TTC549 (cell line): ENCODE results near the gene RFC2.
"Not testable (repeated sequence)": the region's sequence is repeated elsewhere in the genome, so short reads cannot be mapped to it uniquely, and the experiment has no call there.

ENCODE experiments used
- FAIRE-seq: peaks from 2 replicates; lab custom pipeline; 2012; peaks lifted over from hg19 to GRCh38; lab: Jason Lieb, UNC

The RFC2 gene

DNA sequence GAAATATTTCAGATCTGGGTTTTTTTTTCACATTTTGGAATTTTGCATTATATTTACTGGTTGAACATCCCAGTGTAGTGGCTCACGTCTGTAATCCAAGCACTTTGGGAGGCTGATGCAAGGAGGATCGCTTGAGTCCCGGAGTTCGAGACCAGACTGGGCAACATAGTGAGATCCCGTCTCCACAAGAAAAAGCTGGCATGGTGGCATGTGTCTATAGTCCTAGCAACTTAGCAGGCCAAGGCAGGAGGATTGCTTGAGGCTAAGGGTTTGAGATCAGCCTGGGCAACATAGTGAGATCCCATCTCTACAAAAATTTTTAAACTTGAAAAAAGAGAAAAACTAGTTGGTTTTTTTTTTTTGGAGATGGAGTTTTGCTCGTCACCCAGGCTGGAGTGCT lies 6.0 kb downstream of the RFC2 start:
- no peak for FAIRE-seq

DNA sequence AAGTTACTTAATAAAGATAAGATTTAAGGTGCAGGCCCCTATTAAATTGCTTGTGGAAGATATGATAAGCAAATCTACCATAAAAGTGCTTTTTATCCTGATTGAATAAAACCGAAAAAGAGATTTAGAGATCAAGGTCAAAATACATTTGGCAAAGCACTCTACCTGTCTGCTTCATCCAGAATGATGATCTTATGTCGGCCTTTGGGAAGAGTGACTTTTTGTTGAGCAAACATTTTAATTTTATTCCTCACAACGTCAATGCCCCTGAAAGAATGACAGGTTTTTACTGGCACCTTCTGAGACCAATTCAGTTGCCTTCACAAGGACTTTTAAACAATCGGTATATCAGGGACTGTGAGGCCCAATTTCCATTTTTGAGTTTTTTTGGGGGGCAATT lies 7.7 kb downstream of the RFC2 start:
- no peak for FAIRE-seq

DNA sequence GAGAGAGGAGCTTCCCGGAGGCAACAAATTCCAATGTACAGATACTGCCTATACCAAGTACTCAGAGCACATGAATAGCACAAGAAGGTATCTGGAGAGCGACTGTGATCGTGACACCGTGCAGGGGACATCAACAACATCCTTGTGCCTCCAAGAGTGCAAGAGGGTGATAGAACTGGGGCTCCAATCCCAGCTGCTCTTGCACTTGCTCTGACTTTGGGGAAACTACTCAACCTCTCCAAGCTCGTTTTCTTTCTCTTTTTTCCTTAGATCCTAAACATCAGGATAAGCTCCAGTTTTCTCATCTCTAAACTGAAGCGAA lies 12.1 kb downstream of the RFC2 start:
- no peak for FAIRE-seq

DNA sequence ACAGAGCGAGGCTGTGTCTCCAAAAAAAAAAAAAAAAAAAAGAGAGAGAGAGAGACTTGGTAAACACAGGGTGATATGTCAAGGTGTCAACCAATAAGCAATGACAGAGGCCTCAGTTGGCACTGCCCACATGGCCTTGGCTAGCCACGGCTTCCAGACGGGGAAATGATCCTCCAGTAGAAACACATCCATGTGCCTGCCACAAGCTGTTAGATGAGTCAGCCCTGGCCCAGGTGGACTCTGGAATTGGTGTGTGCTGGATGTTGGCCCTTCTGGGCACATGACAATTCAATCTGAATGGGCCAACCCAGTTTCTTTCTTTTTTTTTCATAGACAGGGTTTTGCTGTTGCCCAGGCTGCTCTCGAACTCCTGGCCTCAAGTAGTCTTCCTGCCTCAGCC lies 13.7 kb downstream of the RFC2 start:
- no peak for FAIRE-seq

DNA sequence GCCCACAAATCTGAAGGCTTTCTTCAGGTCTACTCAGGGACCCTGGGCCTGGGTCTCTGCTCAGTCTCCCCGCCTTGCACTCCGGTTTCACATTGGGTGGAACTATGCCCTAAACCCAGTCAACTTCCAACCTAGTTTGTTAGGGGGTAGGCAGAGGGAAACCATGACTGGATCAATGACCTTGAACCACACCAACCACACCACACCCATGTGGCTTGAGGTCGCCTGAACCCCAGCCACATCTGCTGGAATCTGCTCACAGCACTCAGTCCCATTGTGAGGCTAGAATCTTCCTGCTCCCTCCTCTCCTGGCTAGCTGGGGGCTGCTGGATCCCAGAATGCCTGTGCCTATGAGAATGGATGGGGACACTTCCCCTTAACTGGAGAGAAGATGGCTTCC lies 17.9 kb downstream of the RFC2 start:
- FAIRE-seq = no peak

DNA sequence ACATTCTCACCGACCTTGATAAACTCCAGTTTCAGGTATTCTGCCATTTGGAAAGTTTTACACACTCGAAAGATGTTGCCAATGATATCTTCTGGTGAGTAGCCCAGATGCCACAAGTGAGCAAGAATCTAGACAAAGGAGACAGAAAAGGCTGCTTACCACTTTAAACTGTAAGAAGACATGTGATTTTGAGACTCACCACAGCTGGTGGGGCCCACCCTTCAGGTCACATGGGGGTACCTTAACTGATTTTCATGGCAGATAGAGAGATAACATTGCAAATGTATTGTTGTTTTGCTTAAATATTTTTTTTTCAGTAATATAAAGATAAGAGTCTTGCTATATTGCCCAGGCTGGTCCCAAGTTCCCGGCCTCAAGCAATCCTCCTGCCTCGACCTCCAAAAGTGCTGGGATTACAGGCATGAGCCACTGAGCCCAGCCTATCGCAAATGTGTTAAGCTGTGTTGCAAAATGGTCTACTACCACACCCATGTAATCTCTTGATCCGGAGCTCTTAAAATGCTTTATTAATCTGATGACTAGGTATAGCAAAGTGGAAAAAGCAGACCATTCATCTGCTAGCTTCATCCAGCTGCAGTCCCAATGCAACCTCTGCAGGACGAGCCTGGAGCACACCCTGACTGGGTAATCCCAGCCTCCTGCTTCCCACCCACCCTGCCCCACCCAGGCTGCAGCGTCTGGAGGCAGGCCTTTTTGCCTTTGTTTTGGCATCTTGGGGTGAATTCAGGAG lies 18.5 kb downstream of the RFC2 start:
- FAIRE-seq = no peak

DNA sequence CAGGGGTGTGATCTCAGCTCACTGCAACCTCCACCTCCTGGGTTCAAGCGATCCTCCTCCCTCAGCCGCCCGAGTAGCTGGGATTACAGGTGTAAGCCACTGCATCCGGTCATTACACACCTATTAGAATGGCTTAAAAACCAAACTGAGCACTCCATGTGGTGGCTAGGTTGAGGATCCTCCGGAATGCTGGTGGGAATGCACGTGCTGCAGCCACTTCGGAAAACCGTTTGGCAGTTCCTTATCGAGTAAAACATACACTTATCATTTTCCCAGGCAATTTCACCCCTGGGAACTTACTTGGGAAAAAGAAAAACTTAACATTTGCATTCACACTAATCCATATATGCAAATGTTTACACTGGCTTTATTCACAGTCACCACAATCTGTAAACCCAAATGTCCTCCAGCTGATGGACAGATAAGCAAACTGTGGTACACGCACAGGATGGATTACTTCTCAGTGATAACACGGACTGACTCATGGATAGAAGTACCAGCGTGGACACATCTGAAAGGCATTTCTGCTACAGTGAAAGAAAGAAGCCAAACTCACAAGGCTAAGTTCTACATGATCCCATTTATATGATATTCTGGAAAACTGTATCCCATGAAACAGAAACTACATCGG lies 20.4 kb downstream of the RFC2 start:
- FAIRE-seq = no peak

DNA sequence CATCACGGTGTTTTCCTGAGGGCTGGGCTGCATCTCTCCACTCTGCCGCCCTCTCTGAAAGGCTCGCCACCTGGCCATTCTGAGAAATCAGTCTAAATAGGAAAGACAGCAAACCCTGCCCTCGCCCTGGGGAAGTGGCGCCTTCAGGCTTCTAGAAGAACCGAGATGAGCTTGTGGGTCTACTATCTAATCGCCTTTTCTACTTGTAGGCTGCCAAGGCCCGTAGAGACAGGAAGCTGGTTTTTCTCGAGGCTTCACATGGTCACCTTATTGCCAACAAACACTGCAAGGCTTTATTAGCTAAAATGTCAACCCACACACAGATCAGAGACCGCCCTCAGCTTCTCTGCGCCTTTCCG lies 23.0 kb downstream of the RFC2 start:
- no peak for FAIRE-seq

DNA sequence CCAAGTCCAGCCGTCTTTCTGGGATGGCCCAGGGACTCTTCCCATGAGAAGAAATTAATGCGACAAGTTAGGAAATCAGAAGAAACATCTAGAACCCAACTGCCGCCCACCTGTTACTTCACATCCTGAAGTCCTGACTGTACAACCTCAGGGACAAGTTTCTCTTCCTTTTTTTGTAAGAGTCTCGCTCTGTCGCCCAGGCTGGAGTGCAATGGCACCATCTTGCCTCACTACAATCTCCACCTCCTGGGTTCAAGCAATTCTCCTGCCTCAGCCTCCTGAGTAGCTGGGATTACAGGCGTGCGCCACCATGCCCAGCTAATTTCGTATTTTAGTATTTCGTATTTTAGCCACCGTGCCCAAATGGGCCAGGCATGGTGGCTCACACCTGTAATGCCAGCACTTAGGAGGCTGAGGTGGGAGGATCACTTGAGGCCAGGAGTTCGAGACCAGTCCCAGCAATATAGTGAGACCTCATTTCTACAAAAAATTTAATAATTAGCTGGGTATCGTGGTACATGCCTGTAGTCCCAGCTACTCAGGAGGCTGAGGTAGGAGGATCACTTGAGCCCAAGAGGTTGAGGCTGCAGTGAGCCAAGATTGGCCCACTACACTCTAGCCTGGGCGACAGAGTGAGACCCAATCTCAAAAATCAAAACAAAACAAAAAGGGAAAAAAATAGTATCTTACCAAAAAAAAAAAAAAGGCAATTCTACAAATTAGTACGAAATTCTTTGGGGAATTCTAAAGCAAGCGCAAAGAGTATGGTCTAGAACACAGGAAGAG lies 23.6 kb downstream of the RFC2 start:
- no peak for FAIRE-seq

DNA sequence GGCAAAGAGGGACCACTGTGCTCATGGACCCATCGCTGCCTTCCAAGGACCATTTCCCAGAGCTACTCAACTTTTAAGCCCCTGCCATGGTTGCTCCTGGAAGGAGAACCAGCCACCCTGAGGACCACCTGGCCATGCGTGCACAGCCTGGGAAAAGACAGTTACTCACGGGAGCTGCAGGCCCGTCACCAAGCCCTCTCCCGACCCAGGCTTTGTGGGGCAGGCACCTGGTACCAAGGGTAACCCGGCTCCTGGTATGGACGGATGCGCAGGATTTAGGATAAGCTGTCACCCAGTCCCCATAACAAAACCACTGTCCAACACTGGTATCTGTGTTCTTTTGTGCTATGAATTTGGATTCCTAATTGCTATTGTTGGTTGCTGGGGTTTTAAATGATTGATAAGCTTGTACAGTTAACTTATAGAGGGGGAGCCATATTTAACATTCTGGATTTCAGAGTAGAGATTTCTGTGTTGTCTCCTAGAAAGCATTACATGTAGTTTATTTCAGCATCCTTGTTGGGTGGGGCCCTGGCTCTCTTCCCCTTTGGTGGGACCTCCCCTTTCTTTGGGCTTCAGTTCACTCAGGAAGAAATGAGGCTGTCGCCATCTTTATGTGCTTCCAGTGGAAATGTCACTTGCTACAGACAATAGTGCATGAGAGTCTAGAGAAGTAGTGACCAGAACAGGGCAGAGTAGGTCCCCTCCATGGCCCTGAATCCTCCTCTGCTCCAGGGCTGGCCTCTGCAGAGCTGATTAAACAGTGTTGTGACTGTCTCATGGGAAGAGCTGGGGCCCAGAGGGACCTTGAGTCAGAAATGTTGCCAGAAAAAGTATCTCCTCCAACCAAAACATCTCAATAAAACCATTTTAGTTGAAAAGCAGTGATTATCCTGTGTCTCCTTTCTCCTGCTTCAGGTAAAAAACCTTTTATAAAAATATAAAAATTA lies 25.0 kb downstream of the RFC2 start:
- FAIRE-seq = no peak

DNA sequence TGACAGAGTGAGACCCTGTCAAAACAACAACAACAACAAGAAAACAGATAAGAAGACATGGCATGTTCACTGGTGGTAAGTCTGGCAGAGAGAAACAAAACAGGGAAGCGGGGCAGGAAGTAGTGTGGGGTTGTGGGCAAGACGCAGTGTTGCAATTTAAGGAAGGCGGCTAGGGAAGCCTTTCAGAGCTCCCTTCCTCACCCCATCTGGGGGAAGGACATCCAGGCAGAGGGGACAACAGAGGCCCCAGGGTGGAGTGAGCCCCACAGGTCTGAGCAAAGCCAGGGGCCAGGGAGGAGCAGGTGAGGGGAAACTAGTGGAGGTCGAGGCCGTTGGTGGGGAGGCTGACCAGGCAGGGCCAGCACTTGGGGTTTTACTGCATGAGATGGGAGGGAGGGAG lies 27.6 kb downstream of the RFC2 start:
- FAIRE-seq = no peak

DNA sequence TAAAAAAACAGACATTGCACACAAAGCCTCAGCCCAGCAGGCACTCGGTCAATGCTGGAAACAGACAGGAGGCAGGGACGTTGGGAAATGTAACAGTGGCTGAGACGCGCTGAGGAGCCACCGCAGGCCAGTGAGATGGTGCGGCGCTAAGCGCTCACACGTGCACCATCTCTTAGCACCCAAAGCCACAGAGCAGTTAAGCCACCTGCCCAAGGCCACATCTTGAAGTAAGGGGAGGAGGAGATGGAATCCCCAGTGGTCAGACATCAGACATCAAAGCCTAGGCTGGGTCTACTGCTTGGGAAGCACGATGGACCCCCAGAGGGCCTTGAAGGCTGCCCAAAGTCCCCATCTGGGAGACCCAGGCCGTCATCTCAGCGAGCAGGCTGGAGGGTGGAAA lies 28.8 kb downstream of the RFC2 start:
- no peak for FAIRE-seq

DNA sequence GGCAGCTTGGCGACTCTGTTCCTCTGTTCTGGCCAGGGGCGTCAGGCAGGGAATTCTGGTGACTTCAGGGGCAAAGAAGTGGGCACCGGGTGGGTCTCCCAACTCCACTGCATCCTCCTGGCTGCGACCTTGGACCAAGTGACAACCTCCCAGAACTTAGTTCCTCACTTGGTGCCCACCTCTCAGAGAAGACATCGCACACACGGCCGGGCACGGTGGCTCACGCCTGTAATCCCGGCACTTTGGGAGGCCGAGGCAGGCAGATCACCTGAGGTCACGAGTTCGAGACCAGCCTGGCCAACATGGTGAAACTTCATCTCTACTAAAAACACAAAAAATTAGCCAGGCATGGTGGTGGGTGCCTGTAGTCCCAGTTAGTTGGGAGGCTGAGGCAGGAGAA lies 29.3 kb downstream of the RFC2 start:
- not testable (repeated sequence) for FAIRE-seq

DNA sequence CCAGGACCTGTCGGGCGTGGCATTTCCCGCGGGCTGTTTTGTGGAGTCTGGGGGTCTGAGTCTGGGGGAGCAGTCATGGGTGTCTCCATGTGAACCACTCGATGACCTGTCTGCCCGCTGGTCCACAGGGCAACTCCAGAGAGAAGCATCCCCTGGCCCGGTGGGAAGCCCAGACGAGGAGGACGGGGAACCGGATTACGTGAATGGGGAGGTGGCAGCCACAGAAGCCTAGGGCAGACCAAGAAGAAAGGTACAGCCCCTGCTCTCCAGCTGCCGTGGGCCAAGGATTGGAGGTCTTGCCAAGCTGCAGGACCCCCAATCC lies 29.7 kb downstream of the RFC2 start:
- no peak for FAIRE-seq

DNA sequence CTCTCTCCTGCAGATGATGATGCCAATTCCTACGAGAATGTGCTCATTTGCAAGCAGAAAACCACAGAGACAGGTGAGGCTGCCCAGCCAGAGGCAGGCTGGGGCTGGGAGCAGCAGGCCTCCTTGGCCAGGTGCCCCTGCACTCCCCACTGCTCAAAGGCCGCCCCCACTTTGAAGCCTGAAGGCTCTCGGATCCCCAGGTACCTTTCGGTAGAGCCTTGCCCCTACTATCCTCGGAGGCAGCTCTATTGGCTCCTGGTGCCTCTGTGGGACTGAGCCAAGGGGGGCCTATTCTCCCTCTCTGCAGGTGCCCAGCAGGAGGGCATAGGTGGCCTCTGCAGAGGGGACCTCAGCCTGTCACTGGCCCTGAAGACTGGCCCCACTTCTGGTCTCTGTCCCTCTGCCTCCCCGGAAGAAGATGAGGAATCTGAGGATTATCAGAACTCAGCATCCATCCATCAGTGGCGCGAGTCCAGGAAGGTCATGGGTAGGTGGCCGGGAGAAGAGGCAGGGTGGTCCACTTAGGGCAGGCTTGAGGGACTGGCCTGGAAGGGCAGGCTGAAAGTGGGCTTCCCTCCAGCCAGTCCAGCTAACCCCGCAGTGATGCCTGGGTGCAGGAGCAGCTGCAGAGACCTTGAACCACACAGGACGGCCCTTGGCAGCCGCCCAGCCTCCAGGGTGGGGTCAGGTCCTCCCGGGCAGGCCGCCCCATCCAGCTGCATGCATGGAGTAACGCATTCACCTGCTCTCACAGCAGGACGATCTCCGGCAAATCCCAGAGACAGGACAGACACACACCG lies 30.3 kb downstream of the RFC2 start:
- no peak for FAIRE-seq

DNA sequence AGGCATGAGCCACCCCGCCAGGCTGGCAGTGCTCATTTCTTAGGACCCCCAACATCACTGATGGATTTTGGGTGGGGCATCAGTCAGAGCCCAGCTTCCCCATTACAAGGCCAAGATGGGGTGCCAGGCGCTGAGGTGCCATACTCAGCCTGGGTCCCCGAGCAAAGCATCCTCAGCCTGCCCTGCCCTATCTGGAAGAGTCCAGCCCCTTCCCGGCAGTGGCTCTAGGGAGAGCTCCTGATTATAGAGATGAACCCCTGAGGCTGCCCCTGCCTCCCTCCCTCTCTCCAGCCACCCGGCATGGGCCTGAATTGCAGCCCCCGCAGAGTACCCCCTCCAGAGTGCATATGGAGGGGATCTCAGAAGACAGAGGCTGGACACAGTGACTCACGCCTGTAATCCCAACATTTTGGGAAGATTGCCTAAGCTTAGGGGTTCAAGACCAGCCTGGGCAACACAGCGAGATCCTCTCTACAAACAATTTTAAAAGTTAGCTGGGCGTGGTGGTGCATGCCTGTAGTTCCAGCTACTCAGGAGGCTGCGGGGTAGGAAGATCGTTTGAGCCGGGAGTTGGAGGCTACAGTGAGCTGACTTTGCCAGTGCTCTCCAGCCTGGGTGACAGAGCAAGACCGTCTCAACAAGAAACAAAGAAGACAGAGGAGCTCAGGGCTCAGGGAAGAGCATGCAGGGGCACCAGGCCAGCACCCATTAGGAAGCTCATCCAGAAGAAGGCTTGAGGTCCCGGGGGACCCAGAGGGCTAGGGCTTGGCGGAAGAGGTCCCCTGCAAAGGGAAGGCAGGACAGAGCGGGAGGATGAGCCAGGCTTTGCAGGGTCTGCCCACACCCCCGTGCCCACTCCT lies 31.1 kb downstream of the RFC2 start:
- no peak for FAIRE-seq

DNA sequence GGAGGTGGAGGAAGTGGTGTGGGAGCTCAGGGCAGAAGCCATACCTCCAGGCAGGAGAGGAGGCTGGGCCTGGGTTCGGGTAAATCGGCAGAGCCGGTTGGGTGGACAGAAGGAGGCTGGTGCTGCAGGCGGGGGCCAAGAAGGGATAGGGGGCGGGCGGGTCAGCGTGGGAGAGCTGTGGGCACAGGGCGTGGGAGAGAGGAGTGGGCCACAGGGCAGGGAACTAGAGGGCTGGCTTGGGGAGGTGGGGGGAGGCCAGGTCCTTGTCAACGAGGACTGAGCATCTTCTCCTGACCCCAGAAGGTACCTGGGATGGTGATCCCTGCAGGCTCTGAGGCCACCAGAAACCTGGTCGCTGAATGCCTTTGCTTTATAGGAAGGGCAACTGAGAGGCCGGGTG lies 32.5 kb downstream of the RFC2 start:
- FAIRE-seq = no peak

DNA sequence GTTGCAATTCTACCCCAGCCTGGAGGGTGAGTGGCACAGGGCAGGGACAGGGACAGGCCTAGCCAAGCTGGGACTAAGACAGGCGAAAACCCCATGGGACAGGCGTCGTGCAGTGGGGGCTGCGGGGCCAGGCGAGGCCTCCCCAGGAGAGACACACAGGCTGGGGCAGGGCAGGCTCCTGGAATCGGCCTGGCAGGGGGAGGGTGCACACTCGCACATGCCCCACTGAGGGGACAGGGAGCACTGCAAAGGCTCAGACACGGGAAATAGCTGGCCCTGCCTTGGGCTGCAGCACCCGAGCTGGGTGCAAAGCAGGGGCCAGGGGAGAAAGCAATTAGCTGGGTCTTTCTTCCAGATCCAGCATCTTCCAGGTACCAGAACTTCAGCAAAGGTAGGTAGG lies 34.0 kb downstream of the RFC2 start:
- FAIRE-seq = no peak

DNA sequence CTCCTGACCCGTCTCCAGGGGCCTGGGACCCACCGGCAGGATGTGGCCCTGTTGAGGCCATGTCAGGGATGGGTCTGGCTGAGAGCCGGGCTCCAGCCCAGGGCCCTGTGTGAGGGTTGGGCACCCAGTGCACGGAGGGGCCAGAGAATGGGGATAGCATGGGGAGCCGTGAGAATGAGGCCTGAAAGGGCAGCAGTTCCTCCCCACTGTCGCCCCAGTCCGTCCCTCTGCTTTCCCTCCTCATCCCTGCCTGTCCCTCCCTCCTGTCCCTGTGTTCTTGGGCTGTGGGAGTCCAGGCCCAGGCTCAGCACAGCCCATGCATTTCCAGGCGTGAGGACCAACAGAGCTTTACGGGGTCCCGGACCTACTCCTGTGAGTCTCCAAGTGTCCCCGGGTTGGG lies 34.8 kb downstream of the RFC2 start:
- FAIRE-seq = no peak

DNA sequence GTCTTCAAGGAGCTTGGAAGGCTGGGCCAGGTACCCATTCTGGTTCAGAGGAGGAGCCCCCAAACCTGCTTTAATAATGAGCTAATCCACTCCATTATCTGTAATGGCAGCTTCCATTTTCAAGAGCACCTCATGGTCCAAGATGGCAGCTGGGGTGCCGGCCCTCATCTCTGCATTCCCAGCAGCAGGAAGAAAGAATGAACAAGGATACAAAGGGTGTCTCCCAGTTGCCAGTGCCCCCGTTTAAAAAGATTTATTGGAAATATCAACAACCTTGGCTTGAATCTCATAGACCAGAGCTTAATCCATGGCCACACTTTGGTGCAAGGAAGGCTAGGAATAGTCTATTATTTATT lies 35.9 kb downstream of the RFC2 start:
- no peak for FAIRE-seq
